IgD-negative memory B cell (primary cell): ENCODE results near the gene GATA5. TPM values are rescaled to one million over a fixed set of nuclear protein-coding genes. Genes with fewer than 3 reads are reported as not detected.
A peak's percentile ranks its signal among the peaks of the same experiment; 100 is the strongest.
"Not testable (repeated sequence)": the region's sequence is repeated elsewhere in the genome, so short reads cannot be mapped to it uniquely, and the experiment has no call there.

ENCODE experiments used
- H3K27ac Mint-ChIP-seq, 3 donors: one replicate each; pipeline ENCODE4 v1.8.0; 2020 to 2022; ENCODE audit warnings: mild to moderate bottlenecking in 3 of 3, mixed read lengths in 3 of 3, moderate library complexity in 1 of 3
- H3K27me3 Mint-ChIP-seq: one replicate; pipeline ENCODE4 v1.8.0; 2021; ENCODE audit warnings: mixed read lengths
- H3K36me3 Mint-ChIP-seq: one replicate; pipeline ENCODE4 v1.8.0; 2020; ENCODE audit warnings: mild to moderate bottlenecking, mixed read lengths
- H3K4me1 Mint-ChIP-seq, 3 donors: one replicate each; pipeline ENCODE4 v1.8.0; 2020 to 2022; ENCODE audit warnings: mixed read lengths in 3 of 3, mild to moderate bottlenecking in 1 of 3
- H3K4me3 Mint-ChIP-seq, 4 donors: one replicate each; pipeline ENCODE4 v1.8.0; 2020 to 2022; ENCODE audit warnings: mild to moderate bottlenecking in 4 of 4, mixed read lengths in 4 of 4, moderate library complexity in 3 of 4
- H3K9me3 Mint-ChIP-seq, 3 donors: one replicate each; pipeline ENCODE4 v1.8.0; 2020 to 2021; ENCODE audit warnings: mixed read lengths in 3 of 3, mild to moderate bottlenecking in 1 of 3
- polyA plus RNA-seq: library from polyadenylated mRNA; unstranded; fragments of 300-500 nt; fragmentation: Illumina TruSeq; gene quantifications from one replicate; pipeline ENCODE4 v1.2.3, GENCODE V29; 2021

GATA5 gene
- polyA plus RNA-seq, 1 donor from 2014 or later, result not detected

GRCh38 chr20:62498874-62499273 is 23.1 kb upstream of the GATA5 start:
- H3K9me3 Mint-ChIP-seq, result no peaks in the 10 kb centered on the region
- H3K4me1 Mint-ChIP-seq, result peaks cover 5 to 34% (median 18%) of the 10 kb centered on the region in 3 donors
- H3K27ac Mint-ChIP-seq, result no peak overlapping the region
- H3K36me3 Mint-ChIP-seq, result no peaks in the 10 kb centered on the region
- H3K27me3 Mint-ChIP-seq, result peaks cover 3% of the 10 kb centered on the region
- no peak overlapping the region for H3K4me3 Mint-ChIP-seq

- no peak overlapping the region for H3K4me3 Mint-ChIP-seq
- peaks cover under 1 to 29% (median 14%) of the 10 kb centered on the region in 3 donors for H3K4me1 Mint-ChIP-seq
- H3K27ac Mint-ChIP-seq, result no peak overlapping the region
- peaks cover 3% of the 10 kb centered on the region for H3K27me3 Mint-ChIP-seq
- H3K36me3 Mint-ChIP-seq, result no peaks in the 10 kb centered on the region
- H3K9me3 Mint-ChIP-seq, result no peaks in the 10 kb centered on the region
These were observed 20.9 kb upstream of the GATA5 start for GRCh38 chr20:62496568-62497218.

GRCh38 chr20:62495749-62496567 is 20.2 kb upstream of the GATA5 start:
- no peaks in the 10 kb centered on the region for H3K9me3 Mint-ChIP-seq
- H3K4me3 Mint-ChIP-seq, result no peak overlapping the region
- peaks cover 6% of the 10 kb centered on the region for H3K27me3 Mint-ChIP-seq
- no peak overlapping the region for H3K27ac Mint-ChIP-seq
- H3K36me3 Mint-ChIP-seq, result no peaks in the 10 kb centered on the region
- peaks cover 0 to 25% (median 12%) of the 10 kb centered on the region in 3 donors for H3K4me1 Mint-ChIP-seq

- Mint-ChIP-seq H3K36me3 (no peaks in the 10 kb centered on the region), H3K4me1 (peaks cover 0 to 20% (median 5%) of the 10 kb centered on the region in 3 donors), H3K27ac (no peak overlapping the region), H3K9me3 (no peaks in the 10 kb centered on the region), H3K4me3 (no peak overlapping the region), H3K27me3 (peaks cover 6% of the 10 kb centered on the region)
These were observed 19.4 kb upstream of the GATA5 start for GRCh38 chr20:62494980-62495748.

GRCh38 chr20:62494537-62494936 is 18.7 kb upstream of the GATA5 start:
- Mint-ChIP-seq H3K27ac (no peak overlapping the region), H3K27me3 (peaks cover 9% of the 10 kb centered on the region), H3K9me3 (no peaks in the 10 kb centered on the region), H3K4me3 (peak overlapping the region in 2 of 4 donors; percentile 25 to 83), H3K36me3 (no peaks in the 10 kb centered on the region), H3K4me1 (peaks cover 0 to 17% (median 5%) of the 10 kb centered on the region in 3 donors)

- Mint-ChIP-seq H3K4me1 (peaks cover 0 to 17% (median 5%) of the 10 kb centered on the region in 3 donors), H3K4me3 (peak overlapping the region in 1 of 4 donors; percentile 83), H3K9me3 (no peaks in the 10 kb centered on the region), H3K36me3 (no peaks in the 10 kb centered on the region), H3K27me3 (peaks cover 9% of the 10 kb centered on the region), H3K27ac (no peak overlapping the region)
These were observed 18.1 kb upstream of the GATA5 start for GRCh38 chr20:62493886-62494285.

- peaks cover 0 to 17% (median 5%) of the 10 kb centered on the region in 3 donors for H3K4me1 Mint-ChIP-seq
- no peaks in the 10 kb centered on the region for H3K36me3 Mint-ChIP-seq
- peaks cover 13% of the 10 kb centered on the region for H3K27me3 Mint-ChIP-seq
- H3K27ac Mint-ChIP-seq, result no peak overlapping the region
- H3K9me3 Mint-ChIP-seq, result no peaks in the 10 kb centered on the region
- H3K4me3 Mint-ChIP-seq, result no peak overlapping the region
These were observed 17.6 kb upstream of the GATA5 start for GRCh38 chr20:62493253-62493885.

GRCh38 chr20:62492711-62493110 is 16.9 kb upstream of the GATA5 start:
- peaks cover 0 to 17% (median 5%) of the 10 kb centered on the region in 3 donors for H3K4me1 Mint-ChIP-seq
- H3K27me3 Mint-ChIP-seq, result peaks cover 15% of the 10 kb centered on the region
- no peaks in the 10 kb centered on the region for H3K9me3 Mint-ChIP-seq
- peak overlapping the region in 1 of 3 donors; percentile 57 for H3K27ac Mint-ChIP-seq
- no peak overlapping the region for H3K4me3 Mint-ChIP-seq
- no peaks in the 10 kb centered on the region for H3K36me3 Mint-ChIP-seq

GRCh38 chr20:62490783-62491182 is 15.0 kb upstream of the GATA5 start:
- Mint-ChIP-seq H3K4me3 (peak overlapping the region in 1 of 4 donors; percentile 9), H3K27me3 (peaks cover 24% of the 10 kb centered on the region), H3K4me1 (peaks cover 0 to 13% (median 5%) of the 10 kb centered on the region in 3 donors)
- H3K27ac Mint-ChIP-seq, H3K9me3 Mint-ChIP-seq, H3K36me3 Mint-ChIP-seq: not testable (repeated sequence)

GRCh38 chr20:62489932-62490263 is 14.1 kb upstream of the GATA5 start:
- no peaks in the 10 kb centered on the region for H3K9me3 Mint-ChIP-seq
- peaks cover 0 to 10% (median 5%) of the 10 kb centered on the region in 3 donors for H3K4me1 Mint-ChIP-seq
- no peak overlapping the region for H3K4me3 Mint-ChIP-seq
- H3K36me3 Mint-ChIP-seq, result no peaks in the 10 kb centered on the region
- H3K27me3 Mint-ChIP-seq, result peaks cover 24% of the 10 kb centered on the region
- H3K27ac Mint-ChIP-seq, result no peak overlapping the region

GRCh38 chr20:62489186-62489931 is 13.6 kb upstream of the GATA5 start:
- Mint-ChIP-seq H3K9me3 (no peaks in the 10 kb centered on the region), H3K4me3 (no peak overlapping the region), H3K4me1 (peaks cover 0 to 5% (median 0%) of the 10 kb centered on the region in 3 donors), H3K27ac (no peak overlapping the region), H3K27me3 (peaks cover 28% of the 10 kb centered on the region), H3K36me3 (no peaks in the 10 kb centered on the region)

- Mint-ChIP-seq H3K36me3 (no peaks in the 10 kb centered on the region), H3K27me3 (peaks cover 32% of the 10 kb centered on the region), H3K27ac (peak overlapping the region in 1 of 3 donors; percentile 31), H3K4me1 (no peaks in the 10 kb centered on the region), H3K4me3 (no peak overlapping the region), H3K9me3 (no peaks in the 10 kb centered on the region)
These were observed 12.7 kb upstream of the GATA5 start for GRCh38 chr20:62488470-62488869.

- Mint-ChIP-seq H3K4me3 (no peak overlapping the region), H3K36me3 (no peaks in the 10 kb centered on the region), H3K9me3 (no peaks in the 10 kb centered on the region), H3K27me3 (peaks cover 39% of the 10 kb centered on the region), H3K27ac (peak overlapping the region in 1 of 3 donors; percentile 31), H3K4me1 (peaks cover 0 to 3% (median 0%) of the 10 kb centered on the region in 3 donors)
These were observed 12.0 kb upstream of the GATA5 start for GRCh38 chr20:62487561-62488354.
